ENCODE results near the gene MIS12. TPM values are rescaled to one million over a fixed set of nuclear protein-coding genes. Genes with fewer than 3 reads are reported as not detected.
A peak's percentile ranks its signal among the peaks of the same experiment; 100 is the strongest.

The MIS12 gene
- total RNA-seq, 1 experiment from 2014 or later = 14.7 TPM

- intact Hi-C loops (cut with micrococcal nuclease) = no loop called here
- no peak for ATAC-seq
- POLR2A ChIA-PET = no interaction called here
- Histone ChIP-seq H3K4me1 (ENCODE audit: control insufficient read depth in 1 of 2, insufficient read depth in 2 of 2, low read length in 2 of 2) (peaks cover 0 to 17% of the 10 kb centered on the region in 2 experiments; a peak in 2 of 4 replicates), H3K36me3 (ENCODE audit: control insufficient read depth in 1 of 2, insufficient read depth in 2 of 2, low read length in 2 of 2) (peaks cover 4 to 5% of the 10 kb centered on the region in 2 experiments; a peak in 2 of 4 replicates), H3K9me2 (ENCODE audit: insufficient read depth) (no peaks in the 10 kb centered on the region), H4K20me1 (ENCODE audit: insufficient read depth) (peaks cover 11% of the 10 kb centered on the region; the same call in 1 of the 2 replicates), H3K27me3 (ENCODE audit: insufficient read depth, low read length) (no peaks in the 10 kb centered on the region), H2AFZ (ENCODE audit: low read depth, low read length, poor library complexity, severe bottlenecking) (no peak overlapping the region), H3K79me2 (ENCODE audit: insufficient read depth, low read length) (peaks cover 73% of the 10 kb centered on the region), H3K4me2 (ENCODE audit: low read length) (no peak overlapping the region), H3K27ac (ENCODE audit: low read depth, low read length) (no peak overlapping the region), H3K9ac (ENCODE audit: low read length) (no peak overlapping the region), H3K4me3 (replicated peaks in 1 of 2; ENCODE audit: low read depth in 1 of 2, low read length in 2 of 2) (no peak overlapping the region), H3K9me3 (ENCODE audit: control insufficient read depth in 1 of 2, insufficient read depth in 1 of 2, low read depth in 1 of 2, low read length in 2 of 2) (no peaks in the 10 kb centered on the region)
- BruUV-seq (replicated peaks) = no TSS peak
- DNase-seq (ENCODE audit: low read depth, low spot score) = no peak
- RAD21 ChIA-PET (ENCODE audit: low non-redundant PET in 1 of 2, low total read pairs in 2 of 2, uncharacterized antibody in 2 of 2, unreplicated experiment in 2 of 2) = no interaction called here
- TF ChIP-seq EZH2 (IDR thresholded peaks at IDR 0.05) = no peak
- CTCF ChIA-PET = interaction anchor here (1.3 kb wide), 1 partner anchor 26 kb away, joined by 4 read pairs; the partner anchor contains the start of gene C1QBP
Measured at GRCh38 chr17:5464717-5465507, 21.5 kb upstream of the MIS12 start.

DNA sequence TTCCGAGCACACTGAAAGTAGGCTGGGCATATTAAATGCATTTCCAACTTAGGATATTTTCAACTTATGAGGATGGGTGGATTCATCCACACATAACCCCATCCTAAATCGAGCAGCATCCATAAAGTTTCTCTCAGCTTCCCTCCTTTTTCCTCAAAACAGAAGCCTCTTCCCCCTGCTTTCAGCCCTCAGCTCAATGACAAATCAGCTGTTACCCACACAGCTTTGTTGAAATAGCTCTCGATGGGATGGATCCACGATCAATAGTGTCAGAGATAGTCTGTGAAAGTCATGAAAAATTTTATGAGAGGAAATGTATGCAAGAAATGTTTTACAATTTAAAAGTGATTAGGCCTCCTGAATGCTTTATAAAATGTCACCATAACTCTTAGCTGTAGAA lies 20.1 kb upstream of the MIS12 start:
- ChIA-PET POLR2A (no interaction called here), CTCF (interaction anchor here (0.6 kb wide), 1 partner anchor 27 kb away, joined by 3 read pairs; the partner anchor contains the start of gene C1QBP), RAD21 (ENCODE audit: low non-redundant PET in 1 of 2, low total read pairs in 2 of 2, uncharacterized antibody in 2 of 2, unreplicated experiment in 2 of 2) (no interaction called here)
- Histone ChIP-seq H3K4me2 (ENCODE audit: low read length) (peak overlapping the region; percentile 82; the same call in 1 of the 2 replicates), H3K9ac (ENCODE audit: low read length) (no peak overlapping the region), H3K27ac (ENCODE audit: low read depth, low read length) (no peak overlapping the region), H2AFZ (ENCODE audit: low read depth, low read length, poor library complexity, severe bottlenecking) (no peak overlapping the region), H3K4me3 (replicated peaks in 1 of 2; ENCODE audit: low read depth in 1 of 2, low read length in 2 of 2) (no peak overlapping the region), H3K36me3 (ENCODE audit: control insufficient read depth in 1 of 2, insufficient read depth in 2 of 2, low read length in 2 of 2) (peaks cover 0 to 5% of the 10 kb centered on the region in 2 experiments; a peak in 2 of 4 replicates), H3K79me2 (ENCODE audit: insufficient read depth, low read length) (peaks cover 68% of the 10 kb centered on the region), H3K9me2 (ENCODE audit: insufficient read depth) (no peaks in the 10 kb centered on the region), H3K9me3 (ENCODE audit: control insufficient read depth in 1 of 2, insufficient read depth in 1 of 2, low read depth in 1 of 2, low read length in 2 of 2) (no peaks in the 10 kb centered on the region), H4K20me1 (ENCODE audit: insufficient read depth) (peaks cover 11% of the 10 kb centered on the region; the same call in 1 of the 2 replicates), H3K27me3 (ENCODE audit: insufficient read depth, low read length) (no peaks in the 10 kb centered on the region), H3K4me1 (ENCODE audit: control insufficient read depth in 1 of 2, insufficient read depth in 2 of 2, low read length in 2 of 2) (peaks cover 0 to 17% of the 10 kb centered on the region in 2 experiments; a peak in 2 of 4 replicates)
- ATAC-seq (no peak), DNase-seq (ENCODE audit: low read depth, low spot score) (no peak)
- no TSS peak for BruUV-seq (replicated peaks)
- intact Hi-C loops (cut with micrococcal nuclease) = no loop called here
- TF ChIP-seq CTCF (IDR thresholded peaks at IDR 0.05 in 2 of 3, conservative IDR thresholded peaks at IDR 0.05 in 1 of 3; ENCODE audit: borderline replicate concordance in 1 of 3, insufficient read depth in 1 of 3, low read depth in 2 of 3, low read length in 2 of 3) (no peak), TCF7L2 (IDR thresholded peaks at IDR 0.05; ENCODE audit: borderline replicate concordance, extremely low read depth, insufficient read depth, insufficient read length) (no peak), CEBPB (IDR thresholded peaks at IDR 0.05; ENCODE audit: low read depth) (no peak), POLR2A (IDR thresholded peaks at IDR 0.05; ENCODE audit: borderline replicate concordance, extremely low read depth, insufficient read depth, insufficient read length) (no peak), JUND (IDR thresholded peaks at IDR 0.05) (no peak), RAD21 (IDR thresholded peaks at IDR 0.05; ENCODE audit: low read depth) (no peak), SIN3A (IDR thresholded peaks at IDR 0.05; ENCODE audit: low read depth) (no peak), ELF1 (IDR thresholded peaks at IDR 0.05; ENCODE audit: borderline replicate concordance, low read depth) (no peak), REST (IDR thresholded peaks at IDR 0.05; ENCODE audit: low read depth) (no peak), ZNF274 (IDR thresholded peaks at IDR 0.05; ENCODE audit: low read depth, low read length) (no peak), SRF (IDR thresholded peaks at IDR 0.05; ENCODE audit: low read depth) (no peak)
- TF ChIP-seq, protein P1, sequence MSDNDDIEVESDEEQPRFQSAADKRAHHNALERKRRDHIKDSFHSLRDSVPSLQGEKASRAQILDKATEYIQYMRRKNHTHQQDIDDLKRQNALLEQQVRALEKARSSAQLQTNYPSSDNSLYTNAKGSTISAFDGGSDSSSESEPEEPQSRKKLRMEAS (IDR thresholded peaks at IDR 0.05) = no peak
- TF ChIP-seq, protein P2, sequence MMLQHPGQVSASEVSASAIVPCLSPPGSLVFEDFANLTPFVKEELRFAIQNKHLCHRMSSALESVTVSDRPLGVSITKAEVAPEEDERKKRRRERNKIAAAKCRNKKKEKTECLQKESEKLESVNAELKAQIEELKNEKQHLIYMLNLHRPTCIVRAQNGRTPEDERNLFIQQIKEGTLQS (IDR thresholded peaks at IDR 0.05) = no peak
